B cell (primary cell): ENCODE results near the gene PDCD7.

ENCODE experiments used
- EZH2 ChIP-seq: IDR thresholded peaks from 2 replicates; pipeline ENCODE4 v1.6.1; 2012; ENCODE audit warnings: borderline replicate concordance, low read depth, mild to moderate bottlenecking, moderate library complexity, low read length; ENCODE audit not compliant: insufficient read depth, poor library complexity, severe bottlenecking
- TF ChIP-seq, protein P1 (sequence below): fragments of 200-600 bp; IDR thresholded peaks from one replicate; pipeline ENCODE4 v1.8.0; 2022; ENCODE audit warnings: antibody characterized with exemption, mild to moderate bottlenecking

GRCh38 chr15:65087411-65087810 is 46.2 kb downstream of the PDCD7 start:
- TF ChIP-seq, protein P1, sequence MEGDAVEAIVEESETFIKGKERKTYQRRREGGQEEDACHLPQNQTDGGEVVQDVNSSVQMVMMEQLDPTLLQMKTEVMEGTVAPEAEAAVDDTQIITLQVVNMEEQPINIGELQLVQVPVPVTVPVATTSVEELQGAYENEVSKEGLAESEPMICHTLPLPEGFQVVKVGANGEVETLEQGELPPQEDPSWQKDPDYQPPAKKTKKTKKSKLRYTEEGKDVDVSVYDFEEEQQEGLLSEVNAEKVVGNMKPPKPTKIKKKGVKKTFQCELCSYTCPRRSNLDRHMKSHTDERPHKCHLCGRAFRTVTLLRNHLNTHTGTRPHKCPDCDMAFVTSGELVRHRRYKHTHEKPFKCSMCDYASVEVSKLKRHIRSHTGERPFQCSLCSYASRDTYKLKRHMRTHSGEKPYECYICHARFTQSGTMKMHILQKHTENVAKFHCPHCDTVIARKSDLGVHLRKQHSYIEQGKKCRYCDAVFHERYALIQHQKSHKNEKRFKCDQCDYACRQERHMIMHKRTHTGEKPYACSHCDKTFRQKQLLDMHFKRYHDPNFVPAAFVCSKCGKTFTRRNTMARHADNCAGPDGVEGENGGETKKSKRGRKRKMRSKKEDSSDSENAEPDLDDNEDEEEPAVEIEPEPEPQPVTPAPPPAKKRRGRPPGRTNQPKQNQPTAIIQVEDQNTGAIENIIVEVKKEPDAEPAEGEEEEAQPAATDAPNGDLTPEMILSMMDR: no peak
- no peak for TF ChIP-seq EZH2
